ENCODE data around the gene NTRK1. TPM values are rescaled to one million over a fixed set of nuclear protein-coding genes. Genes with fewer than 3 reads are reported as not detected.

Gene NTRK1
- total and polyA plus RNA-seq, 2 of the 4 experiments (the other 2 are of a cell fraction): not detected

DNA sequence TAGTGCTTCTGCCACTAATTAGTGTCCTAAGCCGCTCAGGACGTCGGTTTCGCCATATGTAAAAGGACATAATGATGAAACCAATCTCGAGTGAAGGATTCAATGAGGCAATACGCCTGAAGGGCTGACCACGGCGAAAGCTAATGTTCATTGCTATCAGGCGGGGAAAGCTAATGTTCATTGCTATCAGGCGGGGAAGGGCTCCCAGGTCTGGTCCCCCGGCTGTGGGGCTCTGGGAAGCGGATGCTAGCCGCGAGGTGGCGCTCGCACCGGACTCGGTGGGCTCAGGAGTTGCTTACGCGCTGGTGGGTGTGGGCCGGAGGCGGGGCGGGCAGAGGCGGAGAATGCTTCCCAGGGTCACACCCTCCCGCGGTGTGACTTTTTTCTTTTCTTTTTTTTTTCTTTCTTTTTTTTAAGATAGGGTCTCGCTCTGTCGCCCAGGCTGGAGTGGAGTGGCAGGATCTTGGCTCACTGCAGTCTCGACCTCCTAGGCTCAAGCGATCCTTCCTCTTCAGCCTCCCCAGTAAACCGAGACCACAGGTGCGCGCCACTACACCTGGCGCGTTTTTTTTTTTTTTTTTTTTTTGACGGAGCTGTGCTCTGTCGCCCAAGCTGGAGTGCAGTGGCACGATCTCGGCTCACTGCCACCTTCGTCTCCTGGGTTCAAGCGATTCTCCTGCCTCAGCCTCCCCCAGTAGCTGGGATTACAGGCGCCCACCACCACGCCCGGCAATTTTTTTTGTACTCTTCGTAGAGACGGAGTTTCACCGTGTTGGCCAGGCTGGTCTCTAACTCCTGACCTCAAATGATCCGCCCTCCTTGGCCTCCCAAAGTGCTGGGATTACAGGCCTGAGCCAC is 31.8 kb downstream of the NTRK1 start (continued):
- TF ChIP-seq, protein P1, sequence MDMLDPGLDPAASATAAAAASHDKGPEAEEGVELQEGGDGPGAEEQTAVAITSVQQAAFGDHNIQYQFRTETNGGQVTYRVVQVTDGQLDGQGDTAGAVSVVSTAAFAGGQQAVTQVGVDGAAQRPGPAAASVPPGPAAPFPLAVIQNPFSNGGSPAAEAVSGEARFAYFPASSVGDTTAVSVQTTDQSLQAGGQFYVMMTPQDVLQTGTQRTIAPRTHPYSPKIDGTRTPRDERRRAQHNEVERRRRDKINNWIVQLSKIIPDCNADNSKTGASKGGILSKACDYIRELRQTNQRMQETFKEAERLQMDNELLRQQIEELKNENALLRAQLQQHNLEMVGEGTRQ (IDR thresholded peaks at IDR 0.05; ENCODE audit: low read depth, low read length): no peak
- TF ChIP-seq RCOR1 (IDR thresholded peaks at IDR 0.05; ENCODE audit: insufficient replicate concordance, low read length): no peak
- 0 out of 2 replicates have a peak, but pooled peaks have one; percentile 26 for TF ChIP-seq POLR2A (IDR thresholded peaks at IDR 0.05; ENCODE audit: low read depth, low read length)
- TF ChIP-seq RAD21 (IDR thresholded peaks at IDR 0.05; ENCODE audit: low read length): peak; percentile 76
